ENCODE data around the gene OR9I1. TPM values are rescaled to one million over a fixed set of nuclear protein-coding genes. Genes with fewer than 3 reads are reported as not detected.

Gene OR9I1
- total RNA-seq: not detected in 2 replicates

GRCh38 chr11:58125469-58125868 is at the start of gene OR9I1:
Gene OR9I1 (minus strand): TSS chr11:58125530. CDS start chr11:58119444, 6,086 bp downstream.
- peak; percentile 1 for DNase-seq

DNA sequence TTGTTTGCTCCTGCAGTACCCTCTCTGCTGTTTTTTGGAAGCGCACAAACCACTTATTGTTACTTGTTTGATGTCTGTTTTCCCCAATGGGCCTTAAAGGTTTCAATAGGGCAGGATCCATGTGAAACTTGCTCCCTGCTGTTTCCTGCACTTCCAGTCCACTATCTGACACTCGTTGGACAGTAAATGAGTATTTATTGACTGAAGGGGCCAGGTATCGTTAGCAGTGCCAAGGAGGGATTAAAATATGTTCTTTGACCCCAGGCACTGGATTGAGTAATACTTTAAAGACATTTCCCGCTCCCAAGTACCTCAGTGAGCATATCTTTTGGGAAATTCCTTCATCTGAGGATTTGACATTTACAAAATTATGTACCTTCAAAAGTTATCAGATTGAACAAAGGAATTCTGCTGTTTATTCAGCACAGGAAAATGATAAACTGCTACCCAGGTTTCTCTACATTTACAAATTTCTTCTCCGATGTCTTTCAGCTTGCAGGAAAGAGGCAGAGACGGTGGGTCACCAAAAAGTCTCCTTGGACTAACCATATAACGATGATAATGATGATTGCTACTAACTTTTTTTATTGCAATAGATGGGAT is 40.3 kb upstream of the OR9I1 start:
- no peak for DNase-seq

GRCh38 chr11:58164990-58165389 is 39.7 kb upstream of the OR9I1 start:
- DNase-seq: no peak

GRCh38 chr11:58164389-58164788 is 39.1 kb upstream of the OR9I1 start:
- no peak for DNase-seq

DNA sequence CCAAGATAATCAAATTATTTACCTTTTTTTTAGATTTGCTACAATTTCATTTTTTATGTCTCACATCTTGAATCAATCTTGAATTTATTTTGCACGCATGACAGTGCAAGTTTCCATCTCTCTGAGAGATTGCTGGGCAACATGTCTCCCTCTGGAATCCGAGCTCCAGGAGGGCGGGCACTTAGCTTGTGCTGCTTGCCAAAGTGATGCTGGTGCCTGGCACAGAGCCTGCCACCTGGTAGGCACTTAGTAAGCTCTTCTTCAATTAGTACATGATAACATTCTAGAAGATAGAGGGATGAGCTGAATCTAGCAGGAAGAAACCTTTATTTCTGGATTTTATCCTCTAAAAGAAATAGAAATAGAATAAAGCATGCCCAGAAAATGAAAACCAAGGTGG is 27.5 kb upstream of the OR9I1 start:
- no peak for DNase-seq

- DNase-seq: no peak
Measured at GRCh38 chr11:58142761-58143160, 17.4 kb upstream of the OR9I1 start.

GRCh38 chr11:58135171-58135570 is 9.8 kb upstream of the OR9I1 start:
- no peak for DNase-seq

- no peak for DNase-seq
Measured at GRCh38 chr11:58134151-58134550, 8.8 kb upstream of the OR9I1 start.

GRCh38 chr11:58133309-58134076 is 8.2 kb upstream of the OR9I1 start:
- no peak for DNase-seq

DNA sequence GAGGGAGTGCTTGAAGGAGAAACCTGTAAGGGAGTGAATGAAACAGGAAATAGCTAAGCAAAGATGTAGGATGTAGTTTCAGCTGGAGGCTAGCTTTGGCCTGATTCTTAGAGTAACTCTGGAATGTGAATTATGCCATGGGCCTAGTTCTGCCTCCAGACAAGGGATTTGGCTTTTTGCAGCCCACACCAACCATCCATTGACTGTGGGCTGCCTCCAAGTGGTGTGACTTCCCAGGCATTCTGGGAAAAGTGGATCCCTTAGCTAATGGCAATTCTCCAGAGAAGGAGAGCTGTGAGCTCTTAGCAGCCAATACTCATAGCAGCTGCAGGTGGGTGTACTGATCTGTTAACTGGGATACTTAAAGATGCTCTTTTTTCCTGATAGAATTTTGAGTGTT is 2.0 kb upstream of the OR9I1 start:
- DNase-seq: no peak

DNA sequence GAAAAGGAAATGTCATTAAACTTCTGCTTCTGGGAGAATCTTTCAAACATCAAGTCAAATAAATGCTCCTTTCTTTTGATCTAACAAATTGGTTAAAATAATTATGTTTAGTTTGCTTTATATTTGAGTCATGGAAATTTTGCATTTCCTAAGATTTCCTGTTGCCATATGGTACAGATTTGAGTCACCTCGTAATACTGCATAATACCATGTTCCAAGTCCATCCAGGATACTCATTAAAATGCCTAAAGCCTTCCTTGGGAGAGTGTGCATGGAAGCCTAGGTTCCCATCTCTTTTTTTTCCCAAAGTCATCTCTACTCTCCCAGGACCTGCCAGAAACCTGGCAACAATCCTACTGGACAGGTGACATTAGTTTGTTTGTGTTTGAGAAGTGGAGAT is 4.2 kb downstream of the OR9I1 start:
- DNase-seq: no peak

DNA sequence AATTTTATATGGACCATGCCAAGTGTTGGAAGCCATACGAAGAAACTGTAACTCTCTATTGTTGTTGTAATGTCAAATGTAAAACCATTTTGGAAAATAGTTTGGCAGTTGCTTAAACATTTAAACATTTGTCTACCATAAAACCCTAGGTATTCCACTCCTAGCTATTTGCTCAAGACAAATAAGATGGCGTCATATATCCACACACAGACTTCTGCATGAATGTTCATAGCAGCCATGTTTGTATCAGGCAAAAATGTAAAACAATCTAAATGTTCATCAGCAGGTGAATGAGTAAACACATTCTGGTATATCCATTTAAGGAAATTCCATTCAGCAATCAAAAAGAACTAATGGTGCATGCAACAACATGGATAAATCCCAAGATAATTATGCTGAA is 27.9 kb downstream of the OR9I1 start:
- no peak for DNase-seq

GRCh38 chr11:58086528-58086927 is 38.8 kb downstream of the OR9I1 start:
- DNase-seq: no peak

DNA sequence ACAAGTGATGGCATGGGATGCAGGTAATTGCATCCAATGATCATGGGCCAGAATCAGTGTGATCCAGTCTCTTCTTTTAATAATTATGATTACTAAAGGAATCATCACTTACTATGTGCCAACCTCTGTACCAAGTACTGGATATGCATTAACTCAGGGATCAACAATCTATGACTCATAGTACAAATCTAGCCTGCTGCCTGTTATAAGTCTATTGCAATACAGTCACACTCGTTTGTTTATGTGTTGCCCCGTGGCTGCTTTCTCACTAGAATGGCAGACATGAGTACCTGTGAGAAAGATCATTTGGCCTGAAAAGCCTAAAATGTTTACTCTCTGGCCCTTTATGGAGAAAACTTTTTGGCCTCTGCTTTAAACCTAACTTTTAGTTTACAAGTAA is 49.5 kb downstream of the OR9I1 start:
- no peak for DNase-seq

DNA sequence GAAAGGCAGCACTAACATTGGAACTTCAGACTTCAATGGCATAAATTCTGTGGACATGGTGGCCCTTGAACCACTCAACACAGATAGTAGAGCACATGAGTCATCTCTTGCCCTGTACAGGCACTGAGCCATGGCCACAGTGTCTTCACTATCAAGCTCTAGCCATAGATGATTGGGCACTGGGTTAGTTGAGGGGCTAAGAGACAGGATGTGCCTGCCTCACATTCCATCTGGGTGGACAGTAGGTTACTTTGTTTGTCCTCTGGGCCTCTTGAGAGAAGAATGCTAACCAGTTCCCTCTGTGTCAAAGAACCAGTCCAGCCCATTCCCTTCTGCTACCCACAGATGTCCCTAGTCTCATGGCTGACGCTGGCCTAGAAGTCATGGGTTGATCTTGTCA is 54.7 kb downstream of the OR9I1 start:
- no peak for DNase-seq

- no peak for DNase-seq
Measured at GRCh38 chr11:58068655-58069054, 56.7 kb downstream of the OR9I1 start.

DNA sequence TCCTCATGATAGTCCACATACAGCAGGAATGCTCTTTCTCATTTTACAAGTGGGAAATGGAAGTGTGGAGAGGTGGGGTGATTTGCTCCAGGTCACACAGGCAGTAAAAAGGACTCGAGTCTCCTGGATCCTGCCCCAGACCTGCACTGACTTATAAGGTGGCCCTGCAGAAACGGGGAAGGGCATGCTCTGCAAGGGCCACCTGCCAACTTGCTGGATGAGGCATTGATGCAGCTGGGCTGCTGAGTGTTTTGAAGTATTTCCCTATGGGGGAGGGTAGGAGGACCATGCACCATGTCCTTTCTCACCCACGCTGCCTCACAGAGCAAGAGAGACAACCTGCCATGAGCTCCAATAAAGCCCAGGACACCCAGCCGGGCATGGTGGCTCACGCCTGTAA is 57.6 kb downstream of the OR9I1 start:
- no peak for DNase-seq

Other genes starting within 250 kb of the OR9I1 start
- gene OR9Q1, start 101.6 kb downstream of the OR9I1 start, total RNA-seq: not detected in 2 replicates
- gene OR6Q1, start 94.6 kb downstream of the OR9I1 start, total RNA-seq: not detected in 2 replicates
- gene OR9Q2, start 63.5 kb upstream of the OR9I1 start, total RNA-seq: not detected in 2 replicates
- not detected in 2 replicates for gene OR1S2, start 78.6 kb upstream of the OR9I1 start, total RNA-seq
- not detected in 2 replicates for gene OR1S1, start 87.2 kb upstream of the OR9I1 start, total RNA-seq
- not detected in 2 replicates for gene OR10Q1, start 103.4 kb upstream of the OR9I1 start, total RNA-seq
- gene OR10W1, start 142.7 kb upstream of the OR9I1 start, total RNA-seq: not detected in 2 replicates
- gene OR5B17, start 233.5 kb upstream of the OR9I1 start, total RNA-seq: not detected in 2 replicates